Vagina (tissue), 2 donors: ENCODE measurements around the gene MCOLN1. TPM values are rescaled to one million over a fixed set of nuclear protein-coding genes. Genes with fewer than 3 reads are reported as not detected.

Experiments used
- DNase-seq, 2 donors: peaks; one replicate each; pipeline ENCODE4 v3.0.0-alpha.2; 2017; ENCODE audit errors: extremely low spot score in 2 of 2
- H3K27ac ChIP-seq: fragments of 200-600 bp; sonication (generic); one replicate; pipeline ENCODE4 v1.5.1; 2019
- H3K27me3 ChIP-seq: fragments of 200-600 bp; sonication (generic); one replicate; pipeline ENCODE4 v1.5.1; 2019
- H3K36me3 ChIP-seq, 2 donors: fragments of 200-600 bp; sonication (generic); one replicate each; pipeline ENCODE4 v1.5.1; 2017 to 2019
- H3K4me1 ChIP-seq: fragments of 200-600 bp; sonication (generic); one replicate; pipeline ENCODE4 v1.5.1; 2019
- H3K4me3 ChIP-seq, 2 donors: fragments of 200-600 bp; sonication (generic); 1 replicate in 1 of 2; 2 replicates in 1 of 2; pipeline ENCODE4 v1.5.1; 2016 to 2019
- H3K9me3 ChIP-seq: fragments of 200-600 bp; sonication (generic); one replicate; pipeline ENCODE4 v1.5.1; 2019
- CTCF ChIP-seq, 3 experiments: fragments of 450-650 bp in 2 of 3; fragments of 200-600 bp in 1 of 3; sonication (generic) in 1 of 3; IDR thresholded peaks; one replicate each; pipeline ENCODE4 v1.5.1; 2017 to 2019; ENCODE audit warnings: antibody characterized with exemption in 3 of 3, mild to moderate bottlenecking in 2 of 3, moderate library complexity in 2 of 3
- POLR2A ChIP-seq, 2 donors: fragments of 450-650 bp; IDR thresholded peaks; one replicate each; pipeline ENCODE4 v1.6.1; 2017; ENCODE audit warnings: antibody characterized with exemption in 2 of 2, mild to moderate bottlenecking in 2 of 2, moderate library complexity in 2 of 2
- POLR2AphosphoS5 ChIP-seq, 2 donors: sonication (generic); formaldehyde crosslinking; IDR thresholded peaks; one replicate each; pipeline ENCODE4 v1.9.0; 2017; ENCODE audit warnings: antibody characterized with exemption in 2 of 2, mild to moderate bottlenecking in 2 of 2, low read depth in 1 of 2; ENCODE audit not compliant: insufficient read depth in 1 of 2
- intact Hi-C: fragments of 100-400 bp; cut with DNase I; formaldehyde crosslinking; loops from one replicate; pipeline ENCODE4 v1.15.1; 2023
- total RNA-seq: library from RNA; depleted of rRNA; stranded (reverse); fragments of >200 nt; gene quantifications from one replicate; pipeline ENCODE4 v1.2.3, GENCODE V29; 2016

Gene MCOLN1
- total RNA-seq, 1 donor from 2014 or later, result 20.4 TPM

- intact Hi-C loops, result no loop called here
- Histone ChIP-seq H3K4me3 (no peak overlapping the region), H3K4me1 (peaks cover 19% of the 10 kb centered on the region), H3K9me3 (no peaks in the 10 kb centered on the region), H3K36me3 (no peaks in the 10 kb centered on the region), H3K27me3 (no peaks in the 10 kb centered on the region), H3K27ac (no peak overlapping the region)
- DNase-seq, result no peak
- TF ChIP-seq POLR2A (IDR thresholded peaks at IDR 0.05), result no peak
- TF ChIP-seq POLR2AphosphoS5 (IDR thresholded peaks at IDR 0.05; ENCODE audit: insufficient read depth in 1 of 2, low read depth in 1 of 2), result no peak
- TF ChIP-seq CTCF (IDR thresholded peaks at IDR 0.05), result no peak
Observed at GRCh38 chr19:7477758-7478157, 44.7 kb upstream of the MCOLN1 start.

DNA sequence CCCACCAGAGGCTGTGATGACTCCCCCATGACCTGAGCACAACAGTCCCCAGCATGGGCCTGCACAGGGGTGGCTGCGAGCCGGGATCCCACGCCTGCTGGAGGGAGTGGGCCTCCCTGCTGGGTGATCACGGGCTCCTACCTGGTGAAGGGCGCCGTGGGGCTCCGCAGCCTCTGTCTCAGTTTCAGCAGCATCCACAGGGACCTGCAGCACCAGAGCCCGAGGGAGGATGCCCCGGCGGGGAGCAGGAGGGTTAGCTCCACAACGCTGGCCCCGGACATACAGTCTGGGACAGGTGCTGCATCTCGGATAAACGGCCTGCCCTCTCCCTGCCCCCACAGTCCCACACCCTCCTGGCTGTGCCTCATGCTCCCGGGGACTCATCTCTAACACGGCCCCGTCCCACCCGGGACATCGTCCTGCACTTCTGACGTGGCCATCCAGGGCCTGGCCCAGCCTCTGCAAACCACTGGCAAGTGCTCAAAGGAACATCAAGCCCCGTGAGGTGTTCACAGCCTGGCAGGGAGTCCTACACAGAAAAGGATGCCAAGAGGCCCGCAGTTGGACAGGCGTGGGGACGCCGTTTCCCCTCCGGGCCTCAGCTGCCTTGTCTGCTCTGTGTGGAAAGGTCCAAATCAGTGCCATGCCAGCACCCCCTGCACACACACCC lies 44.1 kb upstream of the MCOLN1 start:
- no peaks in the 10 kb centered on the region for H3K27me3 ChIP-seq
- H3K27ac ChIP-seq, result no peak overlapping the region
- H3K4me1 ChIP-seq, result peaks cover 24% of the 10 kb centered on the region
- H3K36me3 ChIP-seq, result no peaks in the 10 kb centered on the region
- no peak for TF ChIP-seq POLR2AphosphoS5 (IDR thresholded peaks at IDR 0.05; ENCODE audit: insufficient read depth in 1 of 2, low read depth in 1 of 2)
- no peak for TF ChIP-seq CTCF (IDR thresholded peaks at IDR 0.05)
- no peak for TF ChIP-seq POLR2A (IDR thresholded peaks at IDR 0.05)
- no peak overlapping the region for H3K4me3 ChIP-seq
- intact Hi-C loops, result no loop called here
- DNase-seq, result no peak
- no peaks in the 10 kb centered on the region for H3K9me3 ChIP-seq

DNA sequence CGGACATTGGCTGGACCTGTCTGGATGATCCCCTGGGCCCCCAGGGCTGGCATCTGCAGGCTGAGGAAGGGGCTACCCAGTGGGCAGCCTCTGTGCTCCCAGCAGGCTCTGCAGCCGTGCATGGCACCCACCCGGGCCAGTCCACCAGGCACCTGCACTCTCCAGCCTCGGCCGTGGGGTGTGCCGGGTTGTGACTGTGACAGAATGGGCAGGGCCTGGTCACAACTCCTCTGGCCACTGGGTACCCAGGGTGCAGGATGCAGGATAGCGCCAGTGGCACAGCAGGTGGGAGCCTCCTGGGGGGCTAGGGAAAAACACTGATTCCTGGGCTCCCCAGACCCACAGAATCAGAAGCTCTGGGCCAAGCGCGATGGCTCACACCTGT lies 43.6 kb upstream of the MCOLN1 start:
- no peaks in the 10 kb centered on the region for H3K36me3 ChIP-seq
- H3K27me3 ChIP-seq, result no peaks in the 10 kb centered on the region
- no peak overlapping the region for H3K27ac ChIP-seq
- no peak for DNase-seq
- H3K9me3 ChIP-seq, result no peaks in the 10 kb centered on the region
- TF ChIP-seq CTCF (IDR thresholded peaks at IDR 0.05) (no peak), POLR2AphosphoS5 (IDR thresholded peaks at IDR 0.05; ENCODE audit: insufficient read depth in 1 of 2, low read depth in 1 of 2) (no peak), POLR2A (IDR thresholded peaks at IDR 0.05) (no peak)
- intact Hi-C loops, result no loop called here
- H3K4me1 ChIP-seq, result peaks cover 30% of the 10 kb centered on the region
- H3K4me3 ChIP-seq, result no peak overlapping the region

DNA sequence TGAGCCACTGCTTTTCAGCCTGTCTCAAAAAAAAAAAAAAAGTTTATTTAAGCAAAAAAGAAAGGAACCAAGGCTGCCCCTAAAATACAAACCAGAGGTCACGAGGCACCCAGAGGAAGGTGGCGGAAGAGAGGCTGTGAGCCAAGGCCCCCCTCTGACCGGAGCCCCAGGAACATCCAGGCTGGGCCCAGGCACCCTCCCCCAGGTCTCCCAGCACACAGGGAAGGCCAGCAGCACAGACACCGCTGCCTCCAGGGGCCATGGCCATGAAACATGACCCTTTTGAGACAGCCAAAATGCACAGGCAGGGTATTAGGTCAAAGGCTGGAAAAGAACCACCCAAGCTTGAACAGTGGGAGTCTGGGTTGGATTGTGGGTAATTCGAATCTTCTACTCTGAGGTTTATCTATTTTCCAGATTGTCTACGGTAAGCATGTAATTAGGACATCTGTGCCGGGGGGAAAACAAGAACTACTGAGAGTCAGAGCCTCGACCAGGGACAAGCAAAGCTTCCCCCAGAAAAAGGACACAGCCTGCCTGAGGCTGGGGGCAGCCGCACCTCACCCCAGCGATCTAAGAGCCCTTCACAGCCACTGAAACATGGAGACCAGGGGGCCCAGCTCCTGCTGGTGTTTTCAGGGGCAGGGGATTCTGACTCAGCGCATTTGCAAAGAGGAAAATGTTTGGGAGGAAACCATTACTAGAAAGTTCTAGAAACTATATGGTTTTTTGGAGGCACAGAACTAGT lies 42.0 kb upstream of the MCOLN1 start:
- Histone ChIP-seq H3K27me3 (no peaks in the 10 kb centered on the region), H3K4me3 (no peak overlapping the region), H3K36me3 (no peaks in the 10 kb centered on the region), H3K9me3 (no peaks in the 10 kb centered on the region), H3K27ac (no peak overlapping the region), H3K4me1 (peaks cover 30% of the 10 kb centered on the region)
- intact Hi-C loops, result no loop called here
- no peak for DNase-seq
- TF ChIP-seq POLR2AphosphoS5 (IDR thresholded peaks at IDR 0.05; ENCODE audit: insufficient read depth in 1 of 2, low read depth in 1 of 2), result no peak

DNA sequence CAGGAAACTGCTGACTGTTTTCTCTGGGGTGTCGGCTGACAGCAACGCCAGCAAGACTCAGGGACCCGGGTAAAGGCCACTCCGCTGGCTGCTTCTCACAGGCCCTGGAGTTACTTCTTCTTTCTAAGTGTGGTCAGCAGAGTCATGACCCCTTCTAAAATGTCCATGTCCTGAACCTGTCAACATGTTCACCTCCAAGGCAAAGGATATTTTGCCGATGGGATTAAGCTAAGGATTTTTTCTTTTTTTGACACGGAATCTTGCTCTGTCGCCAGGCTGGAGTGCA lies 41.5 kb upstream of the MCOLN1 start:
- TF ChIP-seq POLR2A (IDR thresholded peaks at IDR 0.05) (no peak), CTCF (IDR thresholded peaks at IDR 0.05) (no peak), POLR2AphosphoS5 (IDR thresholded peaks at IDR 0.05; ENCODE audit: insufficient read depth in 1 of 2, low read depth in 1 of 2) (no peak)
- Histone ChIP-seq H3K27me3 (no peaks in the 10 kb centered on the region), H3K9me3 (no peaks in the 10 kb centered on the region), H3K4me3 (no peak overlapping the region), H3K27ac (no peak overlapping the region), H3K36me3 (no peaks in the 10 kb centered on the region), H3K4me1 (peaks cover 30% of the 10 kb centered on the region)
- intact Hi-C loops, result no loop called here
- DNase-seq, result no peak
